Kidney epithelial cell (primary cell): ENCODE measurements around the gene SFMBT2. TPM values are rescaled to one million over a fixed set of nuclear protein-coding genes. Genes with fewer than 3 reads are reported as not detected.
"Not testable (repeated sequence)": the region's sequence is repeated elsewhere in the genome, so short reads cannot be mapped to it uniquely, and the experiment has no call there.

ENCODE experiments used
- DNase-seq: peaks from one replicate; pipeline ENCODE4 v3.0.0-alpha.2; 2010; ENCODE audit warnings: low read depth
- H3K27me3 ChIP-seq: 2 replicates; pipeline ENCODE4 v1.6.0; 2011; ENCODE audit warnings: low read length; ENCODE audit not compliant: control insufficient read depth, insufficient read depth
- H3K36me3 ChIP-seq: 2 replicates; pipeline ENCODE4 v1.5.1; 2011; ENCODE audit warnings: low read length; ENCODE audit not compliant: control insufficient read depth, insufficient read depth
- H3K4me3 ChIP-seq: 2 replicates; pipeline ENCODE4 v1.5.1; 2011; ENCODE audit warnings: low read depth, mild to moderate bottlenecking, control low read depth, low read length
- CTCF ChIP-seq: IDR thresholded peaks from 2 replicates; pipeline ENCODE4 v1.5.1; 2011; ENCODE audit warnings: mild to moderate bottlenecking, moderate library complexity, low read length, control low read depth, inconsistent platforms; ENCODE audit not compliant: insufficient read depth, poor library complexity, severe bottlenecking
- total RNA-seq: library from RNA; depleted of rRNA; stranded (reverse); fragments of >200 nt; gene quantifications from 2 replicates; pipeline ENCODE4 v1.2.3, GENCODE V29; 2015

Gene SFMBT2
- total RNA-seq, 1 donor from 2014 or later: 3.1 TPM

- DNase-seq: no peak
- Histone ChIP-seq H3K27me3 (no peaks in the 10 kb centered on the region), H3K4me3 (no peak overlapping the region), H3K36me3 (no peaks in the 10 kb centered on the region)
- no peak for TF ChIP-seq CTCF
Measured at GRCh38 chr10:7186387-7187018, 224.3 kb downstream of the SFMBT2 start.

- Histone ChIP-seq H3K27me3 (no peaks in the 10 kb centered on the region), H3K36me3 (no peaks in the 10 kb centered on the region), H3K4me3 (no peak overlapping the region)
- no peak for DNase-seq
- no peak for TF ChIP-seq CTCF
Measured at GRCh38 chr10:7185367-7185690, 225.5 kb downstream of the SFMBT2 start.

GRCh38 chr10:7184660-7185366, 226.0 kb downstream of the SFMBT2 start:
- Histone ChIP-seq H3K4me3 (no peak overlapping the region), H3K27me3 (no peaks in the 10 kb centered on the region), H3K36me3 (no peaks in the 10 kb centered on the region)
- no peak for TF ChIP-seq CTCF
- no peak for DNase-seq

- H3K4me3 ChIP-seq, DNase-seq, H3K36me3 ChIP-seq, H3K27me3 ChIP-seq: not testable (repeated sequence)
Measured at GRCh38 chr10:7184116-7184515, 226.7 kb downstream of the SFMBT2 start.

GRCh38 chr10:7182327-7182726, 228.5 kb downstream of the SFMBT2 start:
- H3K4me3 ChIP-seq, H3K36me3 ChIP-seq, DNase-seq, H3K27me3 ChIP-seq: not testable (repeated sequence)

- TF ChIP-seq CTCF: no peak
- H3K36me3 ChIP-seq: no peaks in the 10 kb centered on the region
- no peak for DNase-seq
Measured at GRCh38 chr10:7181420-7181819, 229.4 kb downstream of the SFMBT2 start.

GRCh38 chr10:7179536-7179935, 231.3 kb downstream of the SFMBT2 start:
- no peak for TF ChIP-seq CTCF

More at GRCh38 chr10:7181420-7181819, 229.4 kb downstream of the SFMBT2 start:
- Histone ChIP-seq H3K27me3 (no peaks in the 10 kb centered on the region), H3K4me3 (no peak overlapping the region)

More at GRCh38 chr10:7179536-7179935, 231.3 kb downstream of the SFMBT2 start:
- no peaks in the 10 kb centered on the region for H3K27me3 ChIP-seq
- no peaks in the 10 kb centered on the region for H3K36me3 ChIP-seq
- no peak overlapping the region for H3K4me3 ChIP-seq
- no peak for DNase-seq
